HL-60/S4 treated with phorbol 12-myristate 13-acetate at 8.2 ng/mL for 4 days and 3 days (cell line): Measurements from ENCODE around the gene NFATC1.

Experiments
- in situ Hi-C: fragments of 300-500 bp; cut with MboI; formaldehyde crosslinking; loops from 2 replicates; pipeline ENCODE4 v1.15.0; 2022; ENCODE audit warnings: low sequenced_read_pairs

NFATC1 gene

DNA sequence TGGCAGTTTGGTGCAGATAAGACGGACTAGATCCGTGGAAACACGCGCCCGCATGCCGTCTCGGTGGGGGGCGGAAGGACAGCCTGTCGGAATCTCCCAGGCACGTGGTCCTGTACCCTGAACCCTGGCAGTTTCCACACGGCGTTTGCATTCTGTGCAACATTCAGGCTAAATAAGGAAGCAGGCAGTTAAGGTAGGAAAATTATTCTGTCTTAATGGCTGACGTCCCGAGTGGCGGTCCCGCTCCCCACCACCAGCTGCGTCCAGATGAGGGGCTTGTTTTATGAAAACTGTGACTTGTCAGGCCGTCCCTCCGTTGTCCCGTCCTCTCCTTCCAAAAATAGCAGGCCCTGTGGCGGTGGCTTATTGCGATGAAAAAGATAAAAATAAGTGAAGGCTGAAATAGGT lies 120.2 kb downstream of the NFATC1 start:
- in situ Hi-C loops, result loop anchor here (25.0 kb wide), 1 partner anchor 104 kb away; no protein-coding TSS in a partner anchor

DNA sequence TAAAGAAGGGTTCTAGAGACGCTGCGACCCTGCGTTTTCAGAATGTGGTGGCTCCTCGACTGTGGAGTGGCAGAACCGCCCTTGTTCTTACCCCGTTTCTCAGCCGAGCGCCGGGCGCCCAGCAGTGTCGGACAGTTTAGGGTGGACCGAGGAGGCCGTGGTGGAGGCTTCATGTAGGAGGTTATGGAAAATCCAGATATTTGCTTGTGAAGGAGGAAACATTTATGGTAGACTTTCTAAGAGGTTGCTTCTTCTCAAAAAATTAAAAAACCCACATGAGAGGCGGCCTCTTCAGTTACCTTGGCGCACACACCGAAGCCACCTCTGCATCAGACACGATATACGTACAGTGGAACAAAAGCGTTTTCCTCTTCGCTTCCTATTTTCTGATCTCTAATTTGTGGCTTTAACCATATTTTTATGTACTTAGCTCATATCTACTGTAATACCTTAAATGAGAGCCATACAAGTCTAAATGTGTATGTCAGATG lies 120.8 kb downstream of the NFATC1 start:
- in situ Hi-C loops, result loop anchor here (25.0 kb wide), 1 partner anchor 104 kb away; no protein-coding TSS in a partner anchor

DNA sequence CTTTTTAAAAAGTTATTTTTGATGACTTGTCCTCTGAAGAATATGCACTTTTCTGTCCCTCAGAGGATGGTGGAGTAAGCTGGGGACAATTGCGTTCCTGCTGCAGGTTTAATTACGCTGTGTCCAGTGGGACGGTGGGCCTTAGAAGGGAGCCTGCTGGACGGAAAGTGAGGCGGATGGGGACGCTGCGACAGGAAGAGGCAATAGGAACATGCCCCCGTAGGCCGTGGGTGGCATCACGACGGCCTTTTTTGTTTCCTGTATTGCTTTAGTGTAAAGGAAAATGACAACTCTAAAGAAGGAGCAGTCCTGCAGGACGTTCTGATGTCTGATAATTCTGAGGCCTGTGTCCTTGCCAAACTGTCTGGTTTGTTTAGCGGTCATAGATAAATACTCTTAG lies 121.6 kb downstream of the NFATC1 start:
- in situ Hi-C loops, result loop anchor here (25.0 kb wide), 1 partner anchor 105 kb away; no protein-coding TSS in a partner anchor

DNA sequence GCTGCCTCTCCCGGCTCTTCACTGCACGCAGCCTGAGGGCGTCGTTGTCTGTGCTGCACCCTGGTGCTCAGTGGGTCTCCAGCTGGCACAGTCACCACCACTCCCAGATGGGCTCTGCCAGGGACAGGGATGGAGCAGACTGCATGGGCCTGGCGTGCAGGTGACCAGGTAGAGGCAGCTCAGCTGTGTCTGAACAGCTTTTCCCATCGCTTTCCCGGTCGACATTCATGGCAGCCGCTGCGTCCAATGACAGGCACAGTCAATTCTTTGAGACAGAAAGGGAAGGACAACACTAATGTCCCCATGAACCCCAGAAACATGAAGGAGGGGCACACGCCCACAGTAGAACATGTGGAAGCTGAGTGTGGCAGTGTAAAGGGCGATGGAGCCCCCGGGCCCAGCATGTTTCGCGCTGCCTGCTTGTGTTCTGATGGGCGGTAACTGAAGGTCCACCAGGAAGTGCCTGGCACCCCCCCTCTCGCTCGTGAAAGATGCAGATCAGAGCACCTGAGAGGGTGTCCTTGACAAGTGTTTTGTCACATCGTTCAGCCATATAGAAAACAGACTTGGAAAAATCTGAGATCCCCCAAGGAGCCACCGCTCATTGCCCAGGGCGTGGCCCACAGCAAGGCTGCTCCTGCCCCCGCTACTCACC lies 122.4 kb downstream of the NFATC1 start:
- in situ Hi-C loops, result loop anchor here (25.0 kb wide), 1 partner anchor 106 kb away; no protein-coding TSS in a partner anchor

DNA sequence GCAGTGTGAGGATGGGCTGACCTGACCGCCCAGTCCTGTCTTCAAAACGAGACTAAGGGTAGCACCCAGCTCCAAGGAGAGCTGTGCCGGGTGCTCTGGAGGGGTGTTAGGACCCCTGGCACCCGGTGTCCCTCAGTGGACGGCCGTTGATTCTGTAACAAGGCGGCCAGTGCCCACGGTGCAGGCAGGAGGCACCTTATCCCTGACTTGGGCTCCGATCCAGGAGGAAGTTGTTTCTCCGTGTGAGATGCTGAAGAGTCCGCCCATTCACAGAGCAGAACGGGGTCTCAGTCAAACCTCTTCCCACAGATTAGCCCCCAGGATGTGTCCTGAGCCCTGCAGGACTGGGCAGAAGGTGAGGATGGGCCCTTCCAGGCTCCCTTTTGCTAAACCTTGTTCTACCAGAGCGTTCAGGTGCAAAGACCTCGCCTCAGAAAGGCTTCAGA lies 123.0 kb downstream of the NFATC1 start:
- in situ Hi-C loops, result loop anchor here (25.0 kb wide), 1 partner anchor 106 kb away; no protein-coding TSS in a partner anchor

DNA sequence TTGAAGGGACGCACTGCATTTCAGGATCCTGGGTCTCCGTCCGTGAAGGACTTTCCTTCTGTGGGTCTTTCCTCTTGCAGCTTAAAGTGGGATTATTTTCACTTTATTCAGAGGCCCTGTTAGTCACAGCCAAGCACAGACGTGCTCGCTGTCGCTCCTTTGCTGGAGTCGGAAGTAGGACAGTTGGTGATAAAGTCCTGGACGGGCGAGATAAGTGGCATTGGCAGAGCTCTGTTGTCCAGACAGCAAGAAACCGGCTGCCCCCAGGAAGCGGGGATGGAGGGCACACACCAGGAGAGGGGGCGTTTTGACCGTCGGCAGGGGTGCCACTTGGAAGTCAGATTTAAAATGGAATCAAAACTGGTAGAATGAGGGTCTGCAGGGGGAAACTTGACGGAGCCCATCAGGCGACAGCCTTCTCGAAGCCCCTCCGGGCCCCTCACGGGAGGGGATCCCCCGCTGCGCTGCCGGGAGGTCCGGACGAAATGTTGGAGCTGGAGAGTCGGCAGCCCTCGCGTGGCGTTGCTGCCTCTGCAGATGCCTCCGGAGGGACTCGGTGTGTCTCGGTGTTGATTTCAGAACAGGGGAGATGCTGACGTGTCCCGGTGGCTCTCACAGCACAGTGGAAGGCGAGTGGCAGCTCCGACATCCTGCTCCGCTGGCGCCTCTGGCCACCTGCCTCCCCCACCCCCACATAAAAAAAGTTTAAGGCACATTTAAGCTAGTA lies 124.2 kb downstream of the NFATC1 start:
- in situ Hi-C loops, result loop anchor here (25.0 kb wide), 1 partner anchor 108 kb away; no protein-coding TSS in a partner anchor

DNA sequence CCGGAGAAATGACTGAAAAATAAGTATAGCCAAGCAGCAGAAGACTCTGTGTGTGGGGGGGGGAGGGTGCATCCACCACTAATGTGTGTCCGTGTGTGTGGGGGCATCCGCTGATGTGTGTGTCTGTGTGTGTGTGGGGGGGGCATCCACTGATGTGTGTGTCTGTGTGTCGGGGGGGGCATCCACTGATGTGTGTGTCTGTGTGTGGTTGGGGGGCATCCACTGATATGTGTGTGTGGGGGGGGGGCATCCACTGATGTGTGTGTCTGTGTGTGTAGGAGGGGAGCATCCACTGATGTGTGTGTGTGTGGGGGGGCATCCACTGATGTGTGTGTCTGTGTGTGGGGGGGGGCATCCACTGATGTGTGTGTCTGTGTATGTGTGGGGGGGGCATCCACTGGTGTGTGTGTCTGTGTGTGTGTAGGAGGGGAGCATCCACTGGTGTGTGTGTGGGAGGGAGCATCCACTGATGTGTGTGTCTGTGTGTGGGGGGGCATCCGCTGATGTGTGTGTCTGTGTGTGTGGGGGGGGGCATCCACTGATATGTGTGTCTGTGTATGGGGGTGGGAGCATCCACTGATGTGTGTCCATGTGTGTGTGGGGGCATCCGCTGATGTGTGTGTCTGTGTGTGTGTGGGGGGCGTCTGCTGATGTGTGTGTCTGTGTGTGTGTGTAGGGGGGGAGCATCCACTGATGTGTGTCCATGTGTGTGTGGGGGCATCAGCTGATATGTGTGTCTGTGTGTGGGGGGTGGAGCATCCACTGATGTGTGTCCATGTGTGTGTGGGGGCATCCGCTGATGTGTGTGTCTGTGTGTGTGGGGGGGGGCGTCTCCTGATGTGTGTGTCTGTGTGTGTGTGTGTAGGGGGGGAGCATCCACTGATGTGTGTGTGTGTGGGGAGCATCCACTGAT lies 125.0 kb downstream of the NFATC1 start:
- in situ Hi-C loops, result loop anchor here (25.0 kb wide), 1 partner anchor 108 kb away; no protein-coding TSS in a partner anchor

DNA sequence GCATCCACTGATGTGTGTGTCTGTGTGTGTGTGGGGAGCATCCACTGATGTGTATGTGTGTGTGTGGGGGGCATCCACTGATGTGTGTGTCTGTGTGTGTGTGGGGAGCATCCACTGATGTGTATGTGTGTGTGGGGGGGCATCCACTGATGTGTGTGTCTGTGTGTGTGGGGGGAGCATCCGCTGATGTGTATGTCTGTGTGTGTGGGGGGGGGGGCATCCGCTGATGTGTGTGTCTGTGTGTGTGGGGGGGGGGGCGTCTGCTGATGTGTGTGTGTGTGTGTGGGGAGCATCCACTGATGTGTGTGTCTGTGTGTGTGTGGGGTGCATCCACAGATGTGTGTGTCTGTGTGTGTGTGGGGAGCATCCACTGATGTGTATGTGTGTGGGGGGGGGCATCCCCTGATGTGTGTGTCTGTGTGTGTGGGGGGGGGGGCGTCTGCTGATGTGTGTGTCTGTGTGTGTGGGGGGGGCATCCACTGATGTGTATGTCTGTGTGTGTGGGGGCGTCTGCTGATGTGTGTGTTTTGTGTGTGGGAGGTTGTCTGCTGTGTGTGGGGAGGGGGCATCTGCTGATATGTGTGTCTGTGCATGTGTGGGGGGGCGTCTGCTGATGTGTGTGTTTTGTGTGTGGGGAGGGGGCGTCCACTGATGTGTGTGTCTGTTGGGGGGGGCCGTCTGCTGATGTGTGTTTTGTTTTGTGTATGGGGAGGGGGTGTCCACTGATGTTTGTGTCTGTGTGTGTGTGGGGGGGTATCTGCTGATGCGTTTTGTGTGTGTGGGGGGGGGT lies 125.9 kb downstream of the NFATC1 start:
- in situ Hi-C loops, result loop anchor here (25.0 kb wide), 1 partner anchor 109 kb away; no protein-coding TSS in a partner anchor

DNA sequence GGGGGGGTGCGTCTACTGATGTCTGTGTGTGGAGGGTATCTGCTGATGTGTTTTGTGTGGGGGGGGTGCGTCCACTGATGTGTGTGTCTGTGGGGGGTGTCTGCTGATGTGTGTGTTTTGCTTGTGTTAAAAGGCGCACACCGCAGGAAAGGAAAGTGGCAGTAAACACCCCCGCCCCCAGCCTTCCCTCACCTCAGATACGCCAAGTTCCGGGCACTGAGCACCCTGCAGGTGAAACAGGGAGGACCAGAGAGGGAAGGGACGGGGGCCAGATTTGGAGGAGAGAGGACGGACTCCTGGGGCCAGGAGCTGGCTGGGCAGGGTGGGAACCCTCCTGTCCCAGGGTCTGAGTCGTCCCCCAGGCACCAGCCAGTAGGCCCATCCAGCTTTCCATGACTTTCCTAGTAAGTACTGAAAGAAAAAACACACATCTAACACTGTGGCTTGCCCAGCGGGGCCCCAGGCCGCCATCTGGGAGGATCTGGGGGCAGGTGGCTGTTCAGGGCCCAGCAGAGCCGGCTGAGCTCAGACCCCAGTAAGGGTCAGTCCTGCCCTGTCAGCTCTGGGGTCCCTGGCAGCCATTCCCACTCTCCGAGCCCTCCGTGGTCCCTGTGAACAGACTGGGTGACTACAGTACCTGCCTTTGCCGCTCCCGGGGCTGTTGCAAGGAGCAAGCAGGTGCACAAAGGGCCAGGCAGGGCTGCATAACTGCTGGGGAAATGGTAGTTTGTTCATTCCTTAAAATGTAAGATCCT lies 126.9 kb downstream of the NFATC1 start:
- in situ Hi-C loops, result loop anchor here (25.0 kb wide), 1 partner anchor 110 kb away; no protein-coding TSS in a partner anchor

DNA sequence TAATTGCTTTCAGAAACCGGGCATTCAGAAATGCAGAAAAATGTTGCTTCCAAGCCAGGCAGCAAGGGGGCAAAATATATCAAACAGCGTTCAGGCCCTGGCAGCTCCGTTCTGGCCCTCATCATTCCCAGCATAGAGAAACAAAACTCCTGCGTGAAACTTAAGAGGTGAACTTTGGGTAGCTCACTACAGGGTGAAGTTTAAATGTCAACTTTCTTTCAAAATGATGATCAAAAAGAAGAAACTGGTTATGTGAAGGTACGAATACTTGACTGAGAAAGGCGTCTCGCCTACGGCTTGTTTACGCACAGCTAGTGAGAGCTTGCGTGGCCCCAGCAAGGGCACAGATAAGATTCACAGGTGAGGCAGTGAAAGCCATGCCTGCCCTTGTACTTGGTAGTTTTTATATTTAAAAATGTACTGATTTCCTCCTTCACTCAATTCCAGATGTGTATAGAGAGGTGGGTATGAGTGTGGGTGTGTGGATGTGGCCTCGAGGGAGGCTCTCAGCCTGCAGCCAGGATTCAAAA lies 127.5 kb downstream of the NFATC1 start:
- in situ Hi-C loops, result loop anchor here (25.0 kb wide), 1 partner anchor 111 kb away; no protein-coding TSS in a partner anchor

DNA sequence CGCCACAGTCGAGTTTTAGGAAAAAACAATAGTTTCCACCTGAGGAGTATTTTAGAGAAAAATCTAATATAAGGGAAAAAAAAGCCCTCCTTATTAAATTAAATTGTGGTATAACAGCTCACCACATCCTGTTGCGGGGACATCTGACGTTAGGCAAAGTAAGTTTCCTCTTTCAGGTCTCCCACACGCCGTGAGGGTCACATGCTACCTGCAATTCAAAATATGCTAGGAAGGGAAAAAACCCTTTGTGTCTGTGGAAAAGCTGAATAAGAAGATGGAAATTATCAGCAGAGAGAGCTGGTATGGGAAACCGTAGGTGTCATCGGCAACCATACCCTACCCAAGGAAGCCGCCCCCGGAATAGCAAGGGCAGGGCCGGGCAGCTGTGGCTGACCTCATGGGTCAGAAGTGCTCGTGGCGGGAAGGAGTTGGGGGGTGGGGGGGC lies 128.0 kb downstream of the NFATC1 start:
- in situ Hi-C loops, result loop anchor here (25.0 kb wide), 1 partner anchor 111 kb away; no protein-coding TSS in a partner anchor

DNA sequence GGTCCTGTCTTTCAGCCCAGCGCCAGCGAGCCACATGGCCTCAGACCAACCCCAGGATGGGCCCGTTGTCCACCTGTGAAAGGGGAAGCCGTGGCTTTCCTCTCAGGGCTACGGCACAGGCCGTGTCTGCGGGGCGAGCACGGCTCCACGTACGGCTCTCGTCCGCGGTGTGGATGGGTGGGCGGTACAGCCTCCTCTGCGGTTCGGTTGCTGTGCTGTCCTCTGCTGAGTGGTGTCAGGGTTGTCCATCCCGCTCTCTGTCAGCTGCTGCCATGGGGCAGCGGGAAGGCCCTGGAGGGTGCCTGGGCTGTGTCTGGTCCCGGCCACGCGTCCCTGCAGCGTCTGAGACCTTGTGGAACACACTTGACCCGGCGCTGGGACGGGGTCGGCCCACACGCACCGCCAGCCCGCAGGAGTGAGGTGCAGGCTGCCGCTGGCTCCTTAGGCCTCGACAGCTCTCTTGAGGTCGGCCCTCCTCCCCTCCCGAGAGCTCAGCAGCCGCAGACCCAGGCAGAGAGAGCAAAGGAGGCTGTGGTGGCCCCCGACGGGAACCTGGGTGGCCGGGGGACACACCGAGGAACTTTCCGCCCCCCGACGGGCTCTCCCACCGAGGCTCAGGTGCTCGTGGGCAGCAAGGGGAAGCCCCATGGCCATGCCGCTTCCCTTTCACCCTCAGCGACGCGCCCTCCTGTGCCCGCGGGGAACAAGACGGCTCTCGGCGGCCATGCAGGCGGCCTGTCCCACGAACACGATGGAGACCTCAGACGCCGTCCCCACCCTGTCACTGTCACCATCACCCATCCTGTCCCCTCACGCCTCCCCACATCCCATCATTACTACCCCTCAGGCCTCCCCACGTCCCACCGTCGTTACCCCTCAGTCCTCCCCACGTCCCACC lies 128.7 kb downstream of the NFATC1 start:
- in situ Hi-C loops, result loop anchor here (25.0 kb wide), 1 partner anchor 112 kb away; no protein-coding TSS in a partner anchor

DNA sequence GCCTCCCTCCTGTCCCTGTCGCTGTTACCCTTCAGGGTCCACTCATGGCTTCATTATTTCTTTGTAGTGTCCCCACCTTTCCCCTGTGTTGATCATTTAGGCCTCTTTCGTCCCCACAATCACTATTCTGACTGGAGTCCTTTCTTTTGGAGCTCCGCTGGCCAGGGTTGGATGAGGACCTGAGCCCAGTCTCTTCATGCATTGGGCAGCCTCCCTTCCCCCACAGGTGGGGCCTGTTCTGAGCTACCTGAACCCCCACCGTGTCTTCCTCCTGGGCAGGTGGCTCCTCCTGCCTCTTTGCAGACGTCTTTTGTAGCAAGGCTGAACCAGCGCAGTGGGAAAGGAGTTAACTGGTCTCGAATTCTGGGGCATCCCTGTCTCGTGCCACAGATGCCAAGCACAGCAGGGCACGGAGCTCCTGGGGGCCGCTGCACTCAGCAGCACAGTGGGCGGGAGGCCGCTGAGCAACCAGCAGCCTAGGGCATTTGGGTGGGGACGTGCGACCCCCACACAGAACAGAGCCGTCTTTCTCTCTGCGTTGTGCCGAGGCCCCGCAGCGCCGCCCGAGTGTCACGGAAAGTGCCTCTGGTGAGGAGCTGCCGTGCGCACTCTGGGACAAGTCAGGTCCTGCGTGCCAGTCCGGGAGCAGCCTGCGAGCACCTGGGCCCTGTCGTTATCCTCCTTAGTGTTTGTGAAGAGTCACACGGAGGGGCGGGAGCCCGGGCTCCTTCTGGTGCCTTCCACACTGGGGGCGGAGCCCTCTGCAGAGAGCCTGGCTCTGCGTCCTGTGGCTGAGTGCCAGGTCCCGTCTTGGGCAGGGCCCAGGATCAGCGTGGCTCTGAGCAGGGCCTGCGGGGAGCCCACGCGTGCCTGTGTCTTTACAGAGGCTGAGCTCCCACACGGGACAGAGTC lies 130.1 kb downstream of the NFATC1 start:
- in situ Hi-C loops, result no loop called here

DNA sequence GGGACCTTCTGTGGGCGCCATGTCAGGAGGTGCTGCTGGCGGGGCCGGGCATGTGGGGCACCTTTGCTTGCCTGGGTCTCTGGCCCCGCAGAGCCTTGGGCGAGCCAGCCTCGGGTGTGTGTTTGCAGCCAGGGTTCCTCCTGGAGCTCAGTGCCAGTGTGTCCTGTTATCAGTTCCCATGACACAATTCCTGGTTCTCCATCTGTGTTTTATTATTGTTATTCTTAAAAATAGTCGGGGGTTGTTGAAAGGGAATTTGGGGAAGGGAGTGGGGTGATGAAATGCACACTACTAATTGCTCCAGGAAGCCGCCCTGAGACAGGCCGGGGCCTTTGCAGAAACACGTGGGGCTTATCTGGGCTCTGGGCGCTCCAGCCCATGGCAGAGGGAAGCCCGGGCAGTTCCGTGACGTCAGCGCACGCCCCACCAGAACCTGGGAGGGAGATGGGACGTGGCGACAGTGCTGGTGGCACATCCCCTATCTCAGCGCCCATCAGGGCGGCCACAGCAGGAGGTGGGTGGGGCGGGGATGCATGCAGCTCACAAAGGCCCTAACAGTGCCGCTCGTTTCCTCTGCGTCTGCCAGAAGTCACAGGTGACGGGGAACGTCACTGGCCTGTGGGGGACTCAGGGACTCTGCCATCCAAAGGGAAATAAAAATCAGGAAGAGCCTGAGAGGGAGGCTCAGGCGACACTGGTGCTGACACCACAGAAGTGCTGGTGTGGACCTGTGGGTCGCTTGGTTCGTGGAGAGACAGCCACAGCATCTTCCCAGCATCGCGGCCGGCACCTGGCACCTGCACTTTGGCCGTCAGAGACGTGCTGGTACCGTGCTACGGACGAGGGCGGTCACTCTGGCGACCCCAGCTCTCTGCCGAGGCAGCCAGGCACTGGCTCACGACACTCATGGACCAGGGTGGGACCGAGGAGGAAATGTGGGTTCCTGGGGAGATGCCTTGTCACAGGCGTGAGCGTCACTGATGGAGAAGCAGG lies 131.0 kb downstream of the NFATC1 start:
- in situ Hi-C loops, result no loop called here

DNA sequence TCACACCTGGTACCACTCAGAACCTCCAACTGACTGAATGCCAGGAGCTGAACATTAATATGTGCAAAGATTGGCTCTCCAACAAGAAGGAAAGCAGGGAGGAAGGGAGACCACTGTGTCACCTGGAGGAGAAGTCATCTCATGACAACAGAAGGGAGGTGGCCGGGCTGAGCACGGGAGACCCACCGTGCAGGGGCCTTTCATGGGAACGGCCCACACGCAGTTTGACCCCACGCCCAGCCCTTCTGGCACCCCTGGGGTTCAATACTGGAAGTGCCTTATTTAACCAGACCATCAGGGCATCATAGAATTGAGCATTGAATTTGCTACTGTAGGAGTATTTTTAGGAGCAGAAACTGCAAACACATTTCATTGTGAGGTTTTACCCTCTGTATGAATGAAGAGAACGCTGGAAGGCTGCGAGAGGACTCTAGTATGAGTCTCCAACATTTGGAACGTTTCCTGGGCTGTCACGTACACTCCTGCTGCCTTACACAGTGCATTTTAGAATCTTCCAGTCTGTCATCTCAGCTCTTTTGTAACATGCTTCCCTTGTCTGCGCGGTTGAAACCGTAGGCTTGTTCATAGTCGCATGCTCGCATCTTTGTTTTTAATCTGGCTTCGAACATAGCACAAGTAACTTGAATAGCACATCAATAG lies 132.1 kb downstream of the NFATC1 start:
- in situ Hi-C loops, result no loop called here
